GDM1 (cell line): ENCODE data around the gene CHRNB1.

Source experiments
- DNase-seq: peaks from one replicate; lab custom pipeline; 2025; lab: John Stamatoyannopoulos, UW

The CHRNB1 gene

GRCh38 chr17:7438656-7439460 lies 6.0 kb upstream of the CHRNB1 start:
- no peak for DNase-seq

- DNase-seq = no peak
Observed at GRCh38 chr17:7439462-7440112, 5.3 kb upstream of the CHRNB1 start, which contains the start of gene FGF11. FGF11 (plus strand) TSS chr17:7439512; CDS start chr17:7439621, 109 bp downstream.

GRCh38 chr17:7440113-7440833 lies 4.6 kb upstream of the CHRNB1 start:
- DNase-seq = no peak

GRCh38 chr17:7440834-7441195 lies 4.0 kb upstream of the CHRNB1 start:
- no peak for DNase-seq

GRCh38 chr17:7441266-7441665 lies 3.6 kb upstream of the CHRNB1 start:
- DNase-seq = no peak

- no peak for DNase-seq
Observed at GRCh38 chr17:7442142-7442541, 2.7 kb upstream of the CHRNB1 start.

- no peak for DNase-seq
Observed at GRCh38 chr17:7443499-7444485, 1.1 kb upstream of the CHRNB1 start.

- DNase-seq = no peak
Observed at GRCh38 chr17:7445619-7445968, 733 bp downstream of the CHRNB1 start.

- no peak for DNase-seq
Observed at GRCh38 chr17:7448461-7448860, 3.6 kb downstream of the CHRNB1 start.

- DNase-seq = no peak
Observed at GRCh38 chr17:7459961-7460545, 15.2 kb downstream of the CHRNB1 start.

GRCh38 chr17:7460850-7461660 lies 16.2 kb downstream of the CHRNB1 start:
- DNase-seq = no peak

- DNase-seq = no peak
Observed at GRCh38 chr17:7462474-7463371, 17.9 kb downstream of the CHRNB1 start.

GRCh38 chr17:7463372-7463846 lies 18.5 kb downstream of the CHRNB1 start:
- DNase-seq = no peak

- no peak for DNase-seq
Observed at GRCh38 chr17:7464081-7464480, 19.2 kb downstream of the CHRNB1 start.

- DNase-seq = no peak
Observed at GRCh38 chr17:7465597-7466275, 20.9 kb downstream of the CHRNB1 start.

GRCh38 chr17:7466318-7466638 lies 21.4 kb downstream of the CHRNB1 start:
- no peak for DNase-seq

- DNase-seq = no peak
Observed at GRCh38 chr17:7466639-7467341, 21.9 kb downstream of the CHRNB1 start.

GRCh38 chr17:7467498-7467897 lies 22.6 kb downstream of the CHRNB1 start:
- no peak for DNase-seq
